Vagina (tissue), 2 donors: ENCODE measurements around the gene LSM3. TPM values are rescaled to one million over a fixed set of nuclear protein-coding genes. Genes with fewer than 3 reads are reported as not detected.

ENCODE experiments used
- DNase-seq, 2 donors: peaks; one replicate each; pipeline ENCODE4 v3.0.0-alpha.2; 2017; ENCODE audit errors: extremely low spot score in 2 of 2
- H3K27ac ChIP-seq: fragments of 200-600 bp; sonication (generic); one replicate; pipeline ENCODE4 v1.5.1; 2019
- H3K27me3 ChIP-seq: fragments of 200-600 bp; sonication (generic); one replicate; pipeline ENCODE4 v1.5.1; 2019
- H3K36me3 ChIP-seq, 2 donors: fragments of 200-600 bp; sonication (generic); one replicate each; pipeline ENCODE4 v1.5.1; 2017 to 2019
- H3K4me1 ChIP-seq: fragments of 200-600 bp; sonication (generic); one replicate; pipeline ENCODE4 v1.5.1; 2019
- H3K4me3 ChIP-seq, 2 donors: fragments of 200-600 bp; sonication (generic); 1 replicate in 1 of 2; 2 replicates in 1 of 2; pipeline ENCODE4 v1.5.1; 2016 to 2019
- H3K9me3 ChIP-seq: fragments of 200-600 bp; sonication (generic); one replicate; pipeline ENCODE4 v1.5.1; 2019
- POLR2A ChIP-seq, 2 donors: fragments of 450-650 bp; IDR thresholded peaks; one replicate each; pipeline ENCODE4 v1.6.1; 2017; ENCODE audit warnings: antibody characterized with exemption in 2 of 2, mild to moderate bottlenecking in 2 of 2, moderate library complexity in 2 of 2
- POLR2AphosphoS5 ChIP-seq, 2 donors: sonication (generic); formaldehyde crosslinking; IDR thresholded peaks; one replicate each; pipeline ENCODE4 v1.9.0; 2017; ENCODE audit warnings: antibody characterized with exemption in 2 of 2, mild to moderate bottlenecking in 2 of 2, low read depth in 1 of 2; ENCODE audit not compliant: insufficient read depth in 1 of 2
- intact Hi-C: fragments of 100-400 bp; cut with DNase I; formaldehyde crosslinking; loops from one replicate; pipeline ENCODE4 v1.15.1; 2023
- total RNA-seq: library from RNA; depleted of rRNA; stranded (reverse); fragments of >200 nt; gene quantifications from one replicate; pipeline ENCODE4 v1.2.3, GENCODE V29; 2016
- TF ChIP-seq, protein P1 (sequence below), 3 experiments: fragments of 450-650 bp in 2 of 3; fragments of 200-600 bp in 1 of 3; sonication (generic) in 1 of 3; IDR thresholded peaks; one replicate each; pipeline ENCODE4 v1.5.1; 2017 to 2019; ENCODE audit warnings: antibody characterized with exemption in 3 of 3, mild to moderate bottlenecking in 2 of 3, moderate library complexity in 2 of 3

LSM3 gene
- total RNA-seq, 1 donor from 2014 or later: 6.4 TPM

DNA sequence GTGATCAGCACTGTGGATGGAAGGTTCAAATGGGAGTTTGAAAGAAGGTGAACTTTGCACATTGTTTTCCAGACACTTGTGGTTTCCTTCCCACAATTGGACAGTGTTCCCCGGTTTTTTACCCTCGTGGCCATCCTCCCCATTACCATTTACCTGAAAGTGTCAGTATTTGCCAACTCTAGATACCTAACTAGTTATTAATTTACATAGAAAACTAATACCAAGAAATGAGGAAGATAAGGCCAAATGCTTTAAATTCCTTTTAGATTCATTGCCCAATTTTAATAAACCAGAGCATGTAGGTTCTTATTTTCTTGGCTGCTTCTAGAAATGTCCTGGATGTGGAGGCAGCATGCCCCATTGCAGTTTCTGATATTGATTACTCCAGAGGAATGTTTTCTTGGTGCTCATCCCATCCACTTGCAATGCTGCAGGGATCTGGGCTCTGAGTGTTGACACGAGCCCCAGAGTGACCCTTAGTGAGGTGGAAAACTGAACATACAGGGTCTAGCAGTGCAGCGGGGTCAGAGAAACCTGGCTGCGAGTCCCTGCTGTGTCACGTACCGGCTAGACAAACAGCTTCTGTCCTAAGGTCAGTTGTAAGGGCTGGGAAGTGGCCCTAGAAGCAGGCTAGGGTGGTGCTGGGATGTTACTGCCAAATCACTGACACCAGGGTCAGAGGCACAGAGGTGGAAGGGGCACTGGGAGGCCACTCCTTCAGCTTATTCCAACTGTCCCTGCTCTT lies 23.5 kb downstream of the LSM3 start:
- TF ChIP-seq, protein P1, sequence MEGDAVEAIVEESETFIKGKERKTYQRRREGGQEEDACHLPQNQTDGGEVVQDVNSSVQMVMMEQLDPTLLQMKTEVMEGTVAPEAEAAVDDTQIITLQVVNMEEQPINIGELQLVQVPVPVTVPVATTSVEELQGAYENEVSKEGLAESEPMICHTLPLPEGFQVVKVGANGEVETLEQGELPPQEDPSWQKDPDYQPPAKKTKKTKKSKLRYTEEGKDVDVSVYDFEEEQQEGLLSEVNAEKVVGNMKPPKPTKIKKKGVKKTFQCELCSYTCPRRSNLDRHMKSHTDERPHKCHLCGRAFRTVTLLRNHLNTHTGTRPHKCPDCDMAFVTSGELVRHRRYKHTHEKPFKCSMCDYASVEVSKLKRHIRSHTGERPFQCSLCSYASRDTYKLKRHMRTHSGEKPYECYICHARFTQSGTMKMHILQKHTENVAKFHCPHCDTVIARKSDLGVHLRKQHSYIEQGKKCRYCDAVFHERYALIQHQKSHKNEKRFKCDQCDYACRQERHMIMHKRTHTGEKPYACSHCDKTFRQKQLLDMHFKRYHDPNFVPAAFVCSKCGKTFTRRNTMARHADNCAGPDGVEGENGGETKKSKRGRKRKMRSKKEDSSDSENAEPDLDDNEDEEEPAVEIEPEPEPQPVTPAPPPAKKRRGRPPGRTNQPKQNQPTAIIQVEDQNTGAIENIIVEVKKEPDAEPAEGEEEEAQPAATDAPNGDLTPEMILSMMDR (IDR thresholded peaks at IDR 0.05): no peak
- no peak for TF ChIP-seq POLR2A (IDR thresholded peaks at IDR 0.05)
- intact Hi-C loops: loop anchor here (5.0 kb wide), 1 partner anchor 265 kb away; no protein-coding TSS in a partner anchor
- H3K4me3 ChIP-seq: no peak overlapping the region
- H3K27ac ChIP-seq: no peak overlapping the region
- H3K4me1 ChIP-seq: peaks cover 27% of the 10 kb centered on the region
- no peak for DNase-seq
- H3K9me3 ChIP-seq: no peaks in the 10 kb centered on the region
- H3K36me3 ChIP-seq: no peaks in the 10 kb centered on the region
- no peaks in the 10 kb centered on the region for H3K27me3 ChIP-seq

DNA sequence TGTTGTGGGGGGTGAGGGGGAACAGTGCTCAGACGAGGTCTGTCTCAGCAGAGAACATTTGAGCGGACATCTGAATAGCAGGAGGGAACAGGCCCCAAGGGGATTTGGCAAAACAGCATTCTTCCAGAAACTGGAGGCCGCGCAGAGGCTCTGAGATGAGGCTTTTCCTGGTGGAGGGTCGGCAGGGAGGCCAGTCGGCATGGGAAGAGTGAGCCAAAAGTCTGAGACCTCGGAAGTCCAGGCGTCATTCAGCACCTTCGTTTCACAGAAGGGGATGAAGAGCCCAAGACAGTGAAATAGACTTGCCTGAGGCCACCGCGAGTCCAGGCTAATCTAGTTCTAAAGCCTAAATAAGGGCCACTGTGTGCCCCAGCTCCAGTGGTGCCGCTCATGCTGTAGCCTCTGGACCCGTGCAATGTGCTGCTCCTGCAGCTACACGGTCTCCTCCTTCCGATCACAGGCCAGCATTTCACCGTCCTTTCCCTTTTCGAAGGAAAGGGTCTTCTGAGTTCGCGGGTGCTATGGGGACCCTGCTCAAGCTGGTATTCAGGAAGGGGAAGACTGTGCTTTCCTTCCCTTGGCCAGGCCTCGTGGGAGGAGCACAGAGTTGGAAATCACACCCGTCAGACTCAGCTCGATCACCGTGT lies 24.4 kb downstream of the LSM3 start:
- H3K36me3 ChIP-seq: no peaks in the 10 kb centered on the region
- peaks cover 27% of the 10 kb centered on the region for H3K4me1 ChIP-seq
- no peaks in the 10 kb centered on the region for H3K9me3 ChIP-seq
- no peak overlapping the region for H3K27ac ChIP-seq
- intact Hi-C loops: loop anchor here (5.0 kb wide), 1 partner anchor 264 kb away; no protein-coding TSS in a partner anchor
- TF ChIP-seq POLR2A (IDR thresholded peaks at IDR 0.05) (no peak), POLR2AphosphoS5 (IDR thresholded peaks at IDR 0.05; ENCODE audit: insufficient read depth in 1 of 2, low read depth in 1 of 2) (no peak)
- TF ChIP-seq, protein P1 (IDR thresholded peaks at IDR 0.05): no peak
- DNase-seq: no peak
- H3K4me3 ChIP-seq: no peak overlapping the region
- H3K27me3 ChIP-seq: no peaks in the 10 kb centered on the region

DNA sequence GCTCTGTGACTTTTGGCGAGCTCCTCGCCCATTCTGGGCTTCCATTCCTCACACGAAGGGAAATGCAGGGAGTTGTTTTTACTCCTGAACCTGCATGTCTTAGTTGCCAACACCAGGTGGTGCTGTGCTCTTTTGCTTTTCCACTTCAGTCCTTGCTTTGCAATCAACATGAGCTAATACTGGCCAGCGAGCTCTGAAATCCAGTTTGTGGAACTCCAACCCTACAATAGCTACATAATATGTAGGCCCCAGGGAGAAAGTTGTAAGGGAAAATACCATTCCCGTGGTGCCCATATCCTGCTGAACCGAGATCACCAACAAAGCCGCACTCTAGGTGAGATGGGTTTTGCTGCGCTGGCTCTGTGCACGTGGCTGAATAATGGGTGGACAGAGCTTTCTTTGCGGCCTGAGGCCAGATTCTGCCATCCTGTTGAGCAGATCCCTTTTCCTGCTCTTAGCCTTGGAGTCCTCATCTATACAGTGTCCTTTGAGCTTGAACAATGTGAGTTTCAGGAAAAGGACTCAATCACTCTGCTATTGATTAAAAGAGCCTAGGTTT lies 25.0 kb downstream of the LSM3 start:
- H3K27ac ChIP-seq: no peak overlapping the region
- intact Hi-C loops: loop anchor here (5.0 kb wide), 1 partner anchor 264 kb away; no protein-coding TSS in a partner anchor
- no peaks in the 10 kb centered on the region for H3K9me3 ChIP-seq
- H3K36me3 ChIP-seq: no peaks in the 10 kb centered on the region
- no peak overlapping the region for H3K4me3 ChIP-seq
- peaks cover 24% of the 10 kb centered on the region for H3K4me1 ChIP-seq
- H3K27me3 ChIP-seq: no peaks in the 10 kb centered on the region
- no peak for DNase-seq
- TF ChIP-seq, protein P1 (IDR thresholded peaks at IDR 0.05): peak; percentile 79 to 85 (median 84)
- TF ChIP-seq POLR2AphosphoS5 (IDR thresholded peaks at IDR 0.05; ENCODE audit: insufficient read depth in 1 of 2, low read depth in 1 of 2): peak in 1 of 2 donors; percentile 46
- no peak for TF ChIP-seq POLR2A (IDR thresholded peaks at IDR 0.05)

DNA sequence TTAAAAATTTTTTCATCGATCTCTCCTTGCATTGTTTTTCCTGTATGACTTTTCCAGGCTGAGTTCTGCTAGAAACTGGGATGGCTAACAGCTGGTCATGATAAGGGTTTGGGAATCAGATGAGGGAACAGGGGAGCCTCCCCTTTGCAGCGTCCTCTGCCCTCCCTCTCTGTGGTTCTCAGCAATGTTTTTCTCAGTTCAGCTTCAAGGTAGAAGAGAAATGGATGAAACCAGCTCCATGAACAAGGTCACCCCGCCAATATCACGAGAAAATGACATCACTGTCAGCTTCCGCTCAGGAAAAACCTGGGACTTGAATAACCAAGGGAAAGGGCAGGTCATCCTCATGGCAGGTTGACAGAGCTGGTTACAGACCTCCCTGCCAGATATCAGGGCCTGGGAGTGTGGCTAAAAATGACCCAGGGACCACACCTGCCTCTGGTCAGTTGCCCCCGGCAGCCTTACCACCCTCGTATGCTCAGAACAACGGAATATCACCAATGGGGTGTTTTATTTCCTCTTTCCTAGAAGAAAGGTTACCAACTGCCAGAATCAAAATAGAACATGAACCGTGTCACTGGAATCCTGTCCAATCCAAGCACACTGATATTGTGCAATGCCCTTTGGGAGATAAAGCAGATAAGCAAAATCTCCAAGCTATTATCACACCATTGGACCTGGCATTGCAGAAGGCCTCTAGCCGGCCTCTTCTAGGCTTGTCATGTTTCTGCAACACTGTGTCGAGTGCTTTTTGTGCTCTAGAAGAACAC lies 26.1 kb downstream of the LSM3 start:
- Histone ChIP-seq H3K9me3 (no peaks in the 10 kb centered on the region), H3K36me3 (no peaks in the 10 kb centered on the region), H3K27me3 (no peaks in the 10 kb centered on the region), H3K4me3 (no peak overlapping the region), H3K27ac (no peak overlapping the region), H3K4me1 (peaks cover 17% of the 10 kb centered on the region)
- no peak for DNase-seq
- TF ChIP-seq POLR2A (IDR thresholded peaks at IDR 0.05) (no peak), POLR2AphosphoS5 (IDR thresholded peaks at IDR 0.05; ENCODE audit: insufficient read depth in 1 of 2, low read depth in 1 of 2) (no peak)
- TF ChIP-seq, protein P1 (IDR thresholded peaks at IDR 0.05): no peak
- intact Hi-C loops: loop anchor here (5.0 kb wide), 1 partner anchor 263 kb away; no protein-coding TSS in a partner anchor
